ENCODE data around the gene RAD23A.
"Not testable (repeated sequence)": the region's sequence is repeated elsewhere in the genome, so short reads cannot be mapped to it uniquely, and the experiment has no call there.

Gene RAD23A

GRCh38 chr19:12945479-12946091, at the start of gene RAD23A:
Gene RAD23A, plus strand, starts transcription at chr19:12945862. Its CDS starts 87 bp downstream, at chr19:12945949.
- DNase-seq (ENCODE audit: low read depth) = peak; percentile 96

- DNase-seq (ENCODE audit: low read depth) = no peak
Measured at GRCh38 chr19:12896460-12896859, 49.2 kb upstream of the RAD23A start.

GRCh38 chr19:12899891-12900518, 45.7 kb upstream of the RAD23A start:
- DNase-seq (ENCODE audit: low read depth) = no peak

- DNase-seq (ENCODE audit: low read depth) = no peak
Measured at GRCh38 chr19:12907166-12907565, 38.5 kb upstream of the RAD23A start.

GRCh38 chr19:12912571-12912970, 33.1 kb upstream of the RAD23A start:
- no peak for DNase-seq (ENCODE audit: low read depth)

- no peak for DNase-seq (ENCODE audit: low read depth)
Measured at GRCh38 chr19:12913011-12913561, 32.6 kb upstream of the RAD23A start.

DNA sequence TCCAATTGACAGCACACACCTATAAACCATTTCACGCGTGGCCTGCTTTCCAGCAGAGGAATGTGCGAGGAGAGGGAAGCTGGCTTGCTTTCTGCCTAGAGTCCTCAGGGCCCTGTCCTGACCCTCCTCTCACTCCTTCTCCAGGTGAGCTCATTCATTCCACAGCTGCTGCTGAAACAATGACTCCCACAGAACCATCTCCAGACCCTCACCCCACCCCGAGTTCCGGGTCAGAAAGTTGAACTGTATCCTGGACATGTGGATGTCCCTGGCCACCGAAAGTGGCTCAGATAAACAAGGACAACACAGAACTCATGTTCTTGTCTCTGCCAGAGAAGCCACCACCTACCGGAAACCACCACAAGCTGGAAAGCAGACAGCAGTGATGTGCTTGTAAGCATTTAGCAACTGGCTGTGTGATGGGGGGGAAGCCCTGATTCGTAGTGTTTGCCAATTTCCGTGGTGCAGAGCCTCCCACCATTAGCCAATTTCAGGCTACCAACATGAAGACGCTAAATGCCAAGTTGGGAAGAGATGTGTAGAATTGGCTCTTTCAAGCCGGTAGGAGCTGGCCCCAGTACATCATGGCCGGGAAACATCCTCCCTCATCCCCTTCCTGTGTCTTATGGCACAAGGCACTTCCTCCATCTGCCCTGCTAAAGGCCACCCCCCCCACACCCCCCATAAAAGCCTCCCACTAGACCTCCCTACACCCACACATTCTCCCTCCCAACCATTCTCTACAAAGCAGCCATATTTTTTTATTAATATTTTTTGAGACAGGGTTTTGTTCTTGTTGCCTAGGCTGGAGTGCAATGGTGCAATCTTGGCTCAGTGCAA, 31.6 kb upstream of the RAD23A start:
- DNase-seq (ENCODE audit: low read depth) = peak; percentile 86

DNA sequence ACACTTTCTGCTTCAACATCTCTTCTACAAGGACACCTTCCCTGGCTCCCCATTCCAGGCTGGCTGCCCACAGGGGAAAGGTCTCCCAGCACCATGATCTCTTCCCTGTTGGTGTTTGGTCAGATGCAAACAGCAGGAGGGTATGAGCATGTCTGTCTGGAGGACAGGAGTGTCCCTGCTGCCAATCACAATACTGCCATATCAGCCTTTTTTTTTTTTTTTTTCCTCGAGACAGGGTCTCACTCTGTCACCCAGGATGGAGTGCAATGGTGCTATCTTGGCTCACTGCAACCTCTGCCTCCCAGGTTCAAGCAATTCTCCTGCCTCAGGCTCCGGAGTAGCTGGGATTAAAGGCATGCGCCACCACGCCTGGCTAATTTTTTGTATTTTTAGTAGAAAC, 29.8 kb upstream of the RAD23A start:
- not testable (repeated sequence) for DNase-seq (ENCODE audit: low read depth)

GRCh38 chr19:12918253-12918652, 27.4 kb upstream of the RAD23A start:
- DNase-seq (ENCODE audit: low read depth) = no peak

DNA sequence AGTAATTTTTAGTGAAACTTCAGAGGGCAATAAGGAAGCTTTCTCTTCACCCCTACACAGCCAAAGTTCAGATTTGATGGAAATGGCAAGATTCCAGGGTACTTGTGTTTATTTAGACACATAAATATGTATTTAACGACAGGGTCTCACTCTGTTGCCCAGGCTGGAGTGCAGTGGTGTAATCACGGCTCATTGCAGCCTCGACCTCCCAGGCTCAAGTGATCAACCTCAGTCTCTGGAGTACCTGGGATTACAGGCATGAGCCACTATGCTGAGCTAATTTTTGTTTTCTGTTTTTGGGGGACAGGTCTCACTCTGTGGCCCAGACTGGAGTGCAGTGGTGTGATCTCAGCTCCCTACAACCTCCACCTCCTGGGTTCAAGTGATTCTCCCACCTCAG, 24.6 kb upstream of the RAD23A start:
- DNase-seq (ENCODE audit: low read depth) = no peak

DNA sequence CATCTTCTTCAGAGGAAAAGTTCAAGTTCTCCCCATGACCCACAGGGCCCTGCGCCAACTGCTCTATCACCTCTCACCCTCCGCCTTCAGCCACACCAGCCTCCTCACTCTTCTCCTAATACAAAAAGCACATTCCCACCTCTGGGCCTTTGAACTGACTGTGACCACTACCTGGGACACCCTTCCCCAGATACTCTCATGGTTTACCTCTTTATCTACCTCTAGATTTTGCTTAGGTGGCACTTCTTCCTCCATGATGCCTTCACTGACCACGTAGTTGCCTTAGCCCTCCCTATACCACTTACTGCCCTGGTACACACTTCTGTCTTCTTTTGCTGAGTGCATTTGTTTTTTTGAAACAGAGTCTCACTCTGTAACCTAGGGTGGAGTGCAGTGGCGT, 22.7 kb upstream of the RAD23A start:
- no peak for DNase-seq (ENCODE audit: low read depth)

DNA sequence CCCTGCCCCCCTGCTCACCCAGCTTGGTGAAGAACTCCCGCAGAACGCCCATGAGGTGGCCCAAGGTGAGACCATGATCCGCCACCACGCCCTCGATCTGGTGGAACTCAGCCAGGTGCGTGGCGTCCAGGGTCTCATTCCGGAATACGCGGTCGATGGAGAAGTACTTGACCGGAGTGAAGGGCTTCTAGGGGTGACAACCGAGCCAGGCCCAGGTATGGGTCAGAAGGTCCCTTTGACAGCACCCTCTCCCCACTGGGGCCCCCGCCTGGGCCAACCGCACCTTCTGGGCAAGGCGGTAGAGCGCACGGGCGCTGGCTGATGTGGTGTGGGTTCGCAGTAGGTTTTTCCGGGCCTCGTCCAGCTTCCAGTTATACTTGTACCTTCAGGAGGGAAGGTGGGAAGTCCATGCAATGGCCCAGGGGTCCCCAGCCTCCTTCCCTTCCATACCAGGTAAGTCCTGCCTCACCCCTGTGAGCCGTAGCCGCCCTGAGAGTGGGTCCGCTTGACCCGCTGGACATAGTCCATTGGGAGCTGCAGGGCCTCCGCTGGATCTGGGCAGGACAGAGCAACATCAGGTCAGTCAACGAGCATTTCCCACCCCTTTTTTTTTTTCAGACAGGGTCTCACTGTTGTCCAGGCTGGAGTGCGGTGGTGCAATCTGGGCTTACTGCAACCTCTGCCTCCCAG, 20.9 kb upstream of the RAD23A start:
- DNase-seq (ENCODE audit: low read depth) = no peak

DNA sequence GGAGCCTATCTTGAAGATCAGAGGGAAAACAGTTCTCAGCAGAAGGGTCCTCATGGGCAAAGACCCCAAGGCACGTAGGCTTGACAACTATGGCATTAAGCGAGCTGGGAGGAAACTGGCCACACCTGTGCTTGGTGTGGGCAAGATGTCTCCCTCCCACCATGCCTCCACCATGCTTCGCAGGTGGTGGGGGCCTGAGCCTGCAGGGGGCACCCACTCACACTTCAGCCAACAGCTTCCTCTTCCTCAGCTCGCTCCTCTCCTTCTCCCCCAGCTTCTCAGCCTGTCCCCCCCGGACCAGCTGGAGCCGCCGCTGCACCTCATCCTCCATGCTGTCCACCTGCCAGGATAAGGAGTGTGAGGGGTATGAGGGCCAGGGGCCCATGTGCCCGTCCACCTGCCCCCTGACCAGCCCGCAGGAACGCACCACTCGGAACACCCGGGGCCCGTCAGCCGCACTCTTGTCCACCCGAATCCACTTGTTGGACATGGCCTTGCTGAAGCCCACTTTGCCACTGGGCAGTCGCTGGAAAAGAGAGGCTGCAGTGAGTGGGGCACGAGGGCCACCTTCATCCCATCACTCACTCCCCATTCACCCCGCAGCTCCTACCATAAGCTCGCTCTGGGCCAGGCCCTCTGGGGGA, 15.5 kb upstream of the RAD23A start:
- no peak for DNase-seq (ENCODE audit: low read depth)

- DNase-seq (ENCODE audit: low read depth) = no peak
Measured at GRCh38 chr19:12932392-12933286, 13.0 kb upstream of the RAD23A start.

- DNase-seq (ENCODE audit: low read depth) = peak; percentile 79
Measured at GRCh38 chr19:12933287-12934072, 12.2 kb upstream of the RAD23A start, which contains the start of gene FARSA. Gene FARSA, minus strand, starts transcription at chr19:12933711. Its CDS starts 15 bp downstream, at chr19:12933696.

GRCh38 chr19:12935071-12935470, 10.6 kb upstream of the RAD23A start:
- DNase-seq (ENCODE audit: low read depth) = no peak

DNA sequence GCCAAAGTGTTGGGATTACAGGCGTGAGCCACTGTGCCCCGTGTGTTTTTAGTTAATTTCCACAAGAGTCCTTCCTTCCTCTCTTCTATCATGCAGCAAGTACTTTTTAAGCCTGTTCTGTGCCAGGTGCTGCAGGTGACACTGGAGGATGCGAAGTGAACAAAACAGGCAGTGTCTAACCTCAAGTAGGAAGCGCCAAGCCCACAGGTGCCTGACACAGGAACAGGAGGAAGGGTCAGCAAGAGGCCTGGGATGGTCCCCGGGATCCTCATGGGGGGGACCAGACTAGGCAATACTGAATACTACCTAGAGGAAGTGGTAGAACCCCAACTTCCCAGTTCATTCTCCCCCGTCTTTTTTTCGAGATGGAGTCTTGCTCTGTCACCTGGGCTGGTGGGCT, 9.1 kb upstream of the RAD23A start:
- no peak for DNase-seq (ENCODE audit: low read depth)

- DNase-seq (ENCODE audit: low read depth) = peak; percentile 99
Measured at GRCh38 chr19:12937093-12937926, 8.4 kb upstream of the RAD23A start.

Data from CMK (cell line).